GM18868 (cell line): Measurements from ENCODE around the gene C1QL4.
"Not testable (repeated sequence)": the region's sequence is repeated elsewhere in the genome, so short reads cannot be mapped to it uniquely, and the experiment has no call there.

Experiments
- ATAC-seq: cut with Tn5 transposase; IDR thresholded peaks from one replicate; pipeline ENCODE4 v1.9.1; 2021; ENCODE audit warnings: mild to moderate bottlenecking, moderate library complexity; ENCODE audit not compliant: unreplicated experiment

C1QL4 gene

DNA sequence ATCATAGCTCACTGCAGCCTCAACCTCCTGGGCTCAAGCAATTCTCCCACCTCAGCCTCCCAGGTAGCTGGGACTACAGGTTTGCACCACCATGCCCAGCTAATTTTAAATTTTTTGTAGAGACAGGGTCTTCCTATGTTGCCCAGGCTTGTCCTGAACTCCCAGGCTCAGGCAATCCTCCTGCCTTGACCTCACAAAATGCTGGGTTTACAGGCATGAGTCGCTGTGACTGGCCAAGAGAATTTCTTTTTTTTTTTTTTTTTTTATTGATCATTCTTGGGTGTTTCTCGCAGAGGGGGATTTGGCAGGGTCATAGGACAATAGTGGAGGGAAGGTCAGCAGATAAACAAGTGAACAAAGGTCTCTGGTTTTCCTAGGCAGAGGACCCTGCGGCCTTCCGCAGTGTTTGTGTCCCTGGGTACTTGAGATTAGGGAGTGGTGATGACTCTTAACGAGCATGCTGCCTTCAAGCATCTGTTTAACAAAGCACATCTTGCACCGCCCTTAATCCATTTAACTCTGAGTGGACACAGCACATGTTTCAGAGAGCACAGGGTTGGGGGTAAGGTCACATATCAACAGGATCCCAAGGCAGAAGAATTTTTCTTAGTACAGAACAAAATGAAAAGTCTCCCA is 54.1 kb downstream of the C1QL4 start:
- ATAC-seq, result not testable (repeated sequence)
